K562 (cell line): Measurements from ENCODE around the gene PLEKHN1. TPM values are rescaled to one million over a fixed set of nuclear protein-coding genes. Genes with fewer than 3 reads are reported as not detected.

Experiments used
- ATAC-seq: fragments of 200-7000 bp; cut with Tn5 transposase; 3 replicates; pipeline ENCODE4 v1.9.1; 2020; ENCODE audit warnings: moderate library complexity
- BruUV-seq: library from RNA; stranded (reverse); fragments of 400-500 nt; replicated peaks from 2 replicates; lab custom pipeline; 2021; lab: Mats Ljungman, UMichigan
- CTCF ChIA-PET: fragments of 300-600 bp; formaldehyde crosslinking; extraction: SDS; loops from one replicate; lab custom pipeline; 2021; ENCODE audit warnings: low intra/inter-chr PET ratio; lab: Yijun Ruan, JAX
- POLR2A ChIA-PET: fragments of 300-600, 350-650 bp; sonication (Branson Sonifier 250); formaldehyde crosslinking; extraction: SDS; loops from one replicate; lab custom pipeline; 2021; ENCODE audit warnings: antibody characterized with exemption, inconsistent platforms; lab: Yijun Ruan, JAX
- DNase-seq, 4 experiments: peaks; one replicate each; pipeline versions ENCODE4 v3.0.0 to v3.0.0-alpha.2; 2011 to 2018; ENCODE audit warnings: low spot score in 3 of 4, mixed read lengths in 3 of 4; ENCODE audit errors: extremely low read depth in 1 of 4
- FAIRE-seq: peaks from 2 replicates; lab custom pipeline; 2011; peaks lifted over from hg19 to GRCh38; lab: Jason Lieb, UNC
- H2AFZ ChIP-seq: 2 replicates; pipeline ENCODE4 v1.6.0; 2011; ENCODE audit warnings: low read depth, low read length, control low read depth, inconsistent platforms
- H3K27ac ChIP-seq: fragments of 200-600 bp; 3 replicates; pipeline ENCODE4 v1.8.0; 2011; ENCODE audit warnings: low read depth, mild to moderate bottlenecking, control low read depth, inconsistent platforms, low read length, moderate library complexity, mixed read lengths; ENCODE audit errors: extremely low read depth
- H3K27me3 ChIP-seq, 2 experiments: fragments of 300-600 bp in 1 of 2; 2 replicates in 1 of 2; 3 replicates in 1 of 2; pipeline versions ENCODE4 v1.6.0 to v1.8.0; 2011; ENCODE audit warnings: inconsistent platforms in 2 of 2, low read length in 2 of 2, mild to moderate bottlenecking in 1 of 2, mixed read lengths in 1 of 2, moderate library complexity in 1 of 2; ENCODE audit not compliant: control insufficient read depth in 2 of 2, insufficient read depth in 2 of 2
- H3K36me3 ChIP-seq: fragments of 300-600 bp; 3 replicates; pipeline ENCODE4 v1.8.0; 2011; ENCODE audit warnings: mild to moderate bottlenecking, low read length, inconsistent platforms; ENCODE audit not compliant: control insufficient read depth, insufficient read depth
- H3K4me1 ChIP-seq, 2 experiments: fragments of 200-600 bp in 1 of 2; replicated peaks in 1 of 2; 2 replicates in 1 of 2; 3 replicates in 1 of 2; pipeline versions ENCODE4 v1.5.1 to v1.8.0; 2011; ENCODE audit warnings: inconsistent platforms in 2 of 2, low read length in 2 of 2, mild to moderate bottlenecking in 1 of 2, mixed read lengths in 1 of 2, moderate library complexity in 1 of 2; ENCODE audit not compliant: control insufficient read depth in 2 of 2, insufficient read depth in 2 of 2
- H3K4me2 ChIP-seq: 2 replicates; pipeline ENCODE4 v1.6.1; 2011; ENCODE audit warnings: low read length, control low read depth, inconsistent platforms, mixed read lengths; ENCODE audit not compliant: insufficient read depth
- H3K4me3 ChIP-seq: fragments of 200-600 bp; sonication (generic), shearing (Covaris generic); 2 replicates; pipeline ENCODE4 v1.5.1; 2016; ENCODE audit warnings: control low read depth, inconsistent platforms
- H3K79me2 ChIP-seq: fragments of 200-600 bp; 3 replicates; pipeline ENCODE4 v1.8.0; 2011; ENCODE audit warnings: low read length, inconsistent platforms; ENCODE audit not compliant: control insufficient read depth, insufficient read depth
- H3K9ac ChIP-seq, 2 experiments: 2 replicates each; pipeline versions ENCODE4 v1.6.0 to v1.6.1; 2011; ENCODE audit warnings: low read depth in 2 of 2, low read length in 2 of 2, control low read depth in 1 of 2, inconsistent platforms in 1 of 2, mild to moderate bottlenecking in 1 of 2, mixed read lengths in 1 of 2; ENCODE audit not compliant: insufficient read depth in 1 of 2
- H3K9me1 ChIP-seq: one replicate; pipeline ENCODE4 v1.6.0; 2011; ENCODE audit warnings: inconsistent platforms, mild to moderate bottlenecking, low read length, moderate library complexity; ENCODE audit not compliant: control insufficient read depth, insufficient read depth
- H3K9me3 ChIP-seq: replicated peaks from 2 replicates; pipeline ENCODE4 v1.5.1; 2011; ENCODE audit warnings: low read depth, low read length, inconsistent platforms; ENCODE audit not compliant: control insufficient read depth, insufficient read depth
- H4K20me1 ChIP-seq: replicated peaks from 2 replicates; pipeline ENCODE4 v1.6.1; 2011; ENCODE audit warnings: low read length, inconsistent platforms, mixed read lengths; ENCODE audit not compliant: control insufficient read depth, insufficient read depth
- CCNT2 ChIP-seq: IDR thresholded peaks from 2 replicates; pipeline ENCODE4 v1.6.1; 2011; ENCODE audit warnings: borderline replicate concordance, low read depth, mild to moderate bottlenecking, moderate library complexity, mixed read lengths, low read length; ENCODE audit not compliant: insufficient read length; ENCODE audit errors: extremely low read depth
- DEAF1 ChIP-seq: fragments of 450-650 bp; formaldehyde crosslinking; IDR thresholded peaks from 2 replicates; pipeline ENCODE4 v1.4.0; 2020; ENCODE audit warnings: mild to moderate bottlenecking, moderate library complexity
- FIP1L1 ChIP-seq: fragments of 200-400 bp; formaldehyde crosslinking; IDR thresholded peaks from 2 replicates; pipeline ENCODE4 v1.6.1; 2018; ENCODE audit warnings: mild to moderate bottlenecking, low read depth, low read length; ENCODE audit not compliant: poor library complexity, severe bottlenecking
- KAT2B ChIP-seq: IDR thresholded peaks from one replicate; pipeline ENCODE4 v1.6.1; 2012; ENCODE audit warnings: low read depth, mild to moderate bottlenecking, control low read depth, inconsistent platforms, low read length, moderate library complexity
- MCM7 ChIP-seq, 2 experiments: fragments of 450-650 bp; IDR thresholded peaks; 2 replicates each; pipeline ENCODE4 v1.6.1; 2016 to 2018
- NFRKB ChIP-seq: fragments of 450-650 bp; IDR thresholded peaks from 2 replicates; pipeline ENCODE4 v1.6.1; 2016; ENCODE audit warnings: low read depth
- POLR2AphosphoS2 ChIP-seq: IDR thresholded peaks from 2 replicates; pipeline ENCODE4 v1.6.1; 2012; ENCODE audit warnings: low read length, improper control_type of control experiment
- TCF15 ChIP-seq: fragments of 250-450 bp; sonication (Bioruptor Pico); IDR thresholded peaks from 2 replicates; pipeline ENCODE4 v1.8.0; 2022; ENCODE audit warnings: moderate library complexity, mild to moderate bottlenecking, inconsistent platforms
- ZMIZ1 ChIP-seq, 2 experiments: fragments of 150-350 bp in 1 of 2; IDR thresholded peaks; 2 replicates each; pipeline ENCODE4 v1.6.1; 2012 to 2016; ENCODE audit warnings: low read depth in 2 of 2, low read length in 2 of 2, mild to moderate bottlenecking in 1 of 2, moderate library complexity in 1 of 2
- ZNF217 ChIP-seq: sonication (generic); formaldehyde crosslinking; IDR thresholded peaks from 2 replicates; pipeline ENCODE4 v1.8.0; 2022; ENCODE audit warnings: mild to moderate bottlenecking, missing genetic modification reagents
- WGBS: fragments of 100-300 bp; shearing (Covaris generic); methylation state at CpG from one replicate; pipeline ENCODE4 v1.1.6; 2016; ENCODE audit warnings: low coverage, mixed read lengths; ENCODE audit not compliant: insufficient coverage; ENCODE audit errors: missing lambda C conversion rate; 5-methylcytosine and 5-hydroxymethylcytosine counted together
- in situ Hi-C: fragments of 300-500 bp; cut with MboI; formaldehyde crosslinking; loops from 4 replicates; pipeline ENCODE4 v1.15.0; 2018; ENCODE audit warnings: inconsistent platforms, mixed read lengths
- intact Hi-C: fragments of 100-400 bp; cut with micrococcal nuclease; formaldehyde crosslinking; loops from 2 replicates; pipeline ENCODE4 v1.14.2; 2022
- polyA plus RNA-seq, 8 experiments: library from polyadenylated mRNA; depleted of rRNA in 4 of 8; stranded (reverse) in 5 of 8; unstranded in 3 of 8; fragments of >200 nt; fragmentation: Nextera tagmentation in 2 of 8; fragmentation: Illumina TruSeq in 1 of 8; extraction: Ambion mirVana in 2 of 8; extraction: Trizol in 1 of 8; gene quantifications; 2 replicates each; pipeline versions ENCODE4 v1.2.1 to v1.2.3, GENCODE V29; 2011 to 2014; ENCODE audit warnings: inconsistent platforms in 1 of 8, missing spikeins in 1 of 8
- total RNA-seq, 7 experiments: library from RNA; depleted of rRNA in 6 of 7; stranded (reverse); fragments of >200 nt in 6 of 7; fragmentation: Illumina TruSeq in 2 of 7; extraction: Trizol in 2 of 7; gene quantifications; 2 replicates each; pipeline versions ENCODE4 v1.2.1 to v1.2.3, GENCODE V29; 2011 to 2021; ENCODE audit warnings: low replicate concordance in 1 of 7

The PLEKHN1 gene
- total and polyA plus RNA-seq, 9 of the 15 experiments (the other 6 are each of a cell fraction or from before 2014, with no cell fraction given): 0.07 to 1.5 (median 0.13) TPM; not detected in 2

- ChIA-PET CTCF (no interaction called here), POLR2A (interaction anchor here (0.6 kb wide), 1 partner anchor 12 kb away, joined by 4 read pairs; the partner anchor contains the start of gene NOC2L)
- peaks cover 6% of the 10 kb centered on the region for H3K9me3 ChIP-seq
- no TSS peak for BruUV-seq
- H3K9ac ChIP-seq: no peak overlapping the region
- H3K4me3 ChIP-seq: no peak overlapping the region
- no peak for TF ChIP-seq ZNF217 (CRISPR knock-in tag)
- TF ChIP-seq TCF15 (CRISPR knock-in tag): no peak
- no peak for TF ChIP-seq FIP1L1
- no peak for TF ChIP-seq DEAF1 (CRISPR knock-in tag)
- no peak for TF ChIP-seq POLR2AphosphoS2
- TF ChIP-seq ZMIZ1 (IDR thresholded peaks at IDR 0.05; ENCODE audit: low read depth in 2 of 2, low read length in 2 of 2): no peak
- TF ChIP-seq KAT2B: no peak
- TF ChIP-seq MCM7 (IDR thresholded peaks at IDR 0.05): no peak
- no peak for TF ChIP-seq NFRKB
- TF ChIP-seq CCNT2: no peak
- DNase-seq (no peak), ATAC-seq (no peak), FAIRE-seq (no peak)
- no peaks in the 10 kb centered on the region for H4K20me1 ChIP-seq
- no peak overlapping the region for H3K4me2 ChIP-seq
- no peak overlapping the region for H2AFZ ChIP-seq
- H3K27ac ChIP-seq: no peak overlapping the region
- peaks cover 9 to 76% of the 10 kb centered on the region in 2 experiments; a peak in 4 of 5 replicates for H3K4me1 ChIP-seq
- H3K9me1 ChIP-seq: no peaks in the 10 kb centered on the region
- no peaks in the 10 kb centered on the region for H3K79me2 ChIP-seq
- intact Hi-C loops (no loop called here), in situ Hi-C loops (no loop called here)
- peaks cover 0 to 35% of the 10 kb centered on the region in 2 experiments; a peak in 2 of 5 replicates for H3K27me3 ChIP-seq
- 25% methylated on average over 26 of the region's 42 CpGs for WGBS
- H3K36me3 ChIP-seq: no peaks in the 10 kb centered on the region
Measured at GRCh38 chr1:970973-971730, 4.9 kb downstream of the PLEKHN1 start.
